Upper lobe of left lung (tissue), 6 donors: ENCODE measurements around the gene SLC9A9. TPM values are rescaled to one million over a fixed set of nuclear protein-coding genes. Genes with fewer than 3 reads are reported as not detected.

ENCODE experiments used
- ATAC-seq, 2 donors: fragments of 200-7000 bp; cut with Tn5 transposase; one replicate each; pipeline ENCODE4 v1.9.1; 2022; ENCODE audit warnings: mild to moderate bottlenecking in 2 of 2, moderate library complexity in 2 of 2; ENCODE audit not compliant: low FRiP score in 2 of 2
- DNase-seq, 2 donors: peaks; one replicate each; pipeline ENCODE4 v3.0.0-alpha.2; 2019 to 2020
- H3K27ac ChIP-seq, 4 donors: fragments of 200-600 bp; sonication (generic); one replicate each; pipeline ENCODE4 v1.5.1; 2016 to 2019
- H3K27me3 ChIP-seq, 4 donors: fragments of 200-600 bp; sonication (generic); one replicate each; pipeline ENCODE4 v1.5.1; 2017 to 2019
- H3K36me3 ChIP-seq, 4 donors: fragments of 200-600 bp; sonication (generic); one replicate each; pipeline ENCODE4 v1.5.1; 2016 to 2019
- H3K4me1 ChIP-seq, 4 donors: fragments of 200-600 bp; sonication (generic); one replicate each; pipeline ENCODE4 v1.5.1; 2018 to 2019
- H3K4me3 ChIP-seq, 4 donors: fragments of 200-600 bp; sonication (generic); one replicate each; pipeline ENCODE4 v1.5.1; 2017 to 2019; ENCODE audit warnings: mild to moderate bottlenecking in 2 of 4, moderate library complexity in 1 of 4
- H3K9me3 ChIP-seq, 4 donors: fragments of 200-600 bp; sonication (generic); one replicate each; pipeline ENCODE4 v1.5.1; 2018 to 2019
- EP300 ChIP-seq, 4 donors: sonication (generic); formaldehyde crosslinking; IDR thresholded peaks; one replicate each; pipeline ENCODE4 v1.5.1; 2017; ENCODE audit warnings: antibody characterized with exemption in 4 of 4, control low read depth in 2 of 4
- POLR2A ChIP-seq, 4 donors: fragments of 450-650 bp; IDR thresholded peaks; one replicate each; pipeline ENCODE4 v1.5.1; 2016 to 2017; ENCODE audit warnings: antibody characterized with exemption in 4 of 4, mild to moderate bottlenecking in 2 of 4
- POLR2AphosphoS5 ChIP-seq, 2 donors: sonication (generic); formaldehyde crosslinking; IDR thresholded peaks; one replicate each; pipeline ENCODE4 v1.5.1; 2017; ENCODE audit warnings: antibody characterized with exemption in 2 of 2
- whole genome bisulfite sequencing, 2 donors: methylation state at CpG; one replicate each; pipeline ENCODE4 v1.1.5; 2017 to 2018; 5-methylcytosine and 5-hydroxymethylcytosine counted together
- total RNA-seq, 6 donors: library from RNA; depleted of rRNA in 4 of 6; stranded (reverse); fragments of >200 nt in 4 of 6; gene quantifications; one replicate each; pipeline versions ENCODE4 v1.1.0 to v1.2.1, GENCODE V29; 2016 to 2021
- TF ChIP-seq, protein P1 (sequence below), 6 experiments: fragments of 450-650 bp in 4 of 6; fragments of 200-600 bp in 2 of 6; sonication (generic) in 2 of 6; IDR thresholded peaks; one replicate each; pipeline ENCODE4 v1.5.1; 2016 to 2019; ENCODE audit warnings: antibody characterized with exemption in 6 of 6
- donor health status: DM: no; HTN: no; CAD: no; lungs with moderate emphysema.
- donor health status: DM: no; HTN: yes; CAD: no; lungs with severe emphysema.

SLC9A9 gene
- total RNA-seq, 6 donors from 2014 or later = 4.2 to 20.4 (median 8.7) TPM

DNA sequence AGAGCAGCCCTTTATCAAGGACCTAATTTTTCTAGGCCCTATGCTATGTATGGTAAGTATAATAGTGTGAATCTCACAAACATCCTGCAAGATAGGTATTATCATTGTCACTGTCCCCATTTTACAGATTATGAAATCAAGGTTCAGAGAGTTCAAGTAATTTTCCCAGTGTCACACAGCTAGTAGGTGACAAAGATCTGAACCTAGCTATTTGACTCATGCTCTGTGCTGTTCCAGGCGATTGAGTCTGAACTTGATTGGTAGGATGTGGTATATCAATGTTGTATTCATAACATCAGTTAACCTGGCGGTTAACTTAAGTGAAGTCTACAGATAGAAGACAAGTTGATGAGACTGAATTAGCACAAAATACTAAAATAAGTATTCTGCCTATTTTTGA is 498.8 kb downstream of the SLC9A9 start:
- TF ChIP-seq, protein P1, sequence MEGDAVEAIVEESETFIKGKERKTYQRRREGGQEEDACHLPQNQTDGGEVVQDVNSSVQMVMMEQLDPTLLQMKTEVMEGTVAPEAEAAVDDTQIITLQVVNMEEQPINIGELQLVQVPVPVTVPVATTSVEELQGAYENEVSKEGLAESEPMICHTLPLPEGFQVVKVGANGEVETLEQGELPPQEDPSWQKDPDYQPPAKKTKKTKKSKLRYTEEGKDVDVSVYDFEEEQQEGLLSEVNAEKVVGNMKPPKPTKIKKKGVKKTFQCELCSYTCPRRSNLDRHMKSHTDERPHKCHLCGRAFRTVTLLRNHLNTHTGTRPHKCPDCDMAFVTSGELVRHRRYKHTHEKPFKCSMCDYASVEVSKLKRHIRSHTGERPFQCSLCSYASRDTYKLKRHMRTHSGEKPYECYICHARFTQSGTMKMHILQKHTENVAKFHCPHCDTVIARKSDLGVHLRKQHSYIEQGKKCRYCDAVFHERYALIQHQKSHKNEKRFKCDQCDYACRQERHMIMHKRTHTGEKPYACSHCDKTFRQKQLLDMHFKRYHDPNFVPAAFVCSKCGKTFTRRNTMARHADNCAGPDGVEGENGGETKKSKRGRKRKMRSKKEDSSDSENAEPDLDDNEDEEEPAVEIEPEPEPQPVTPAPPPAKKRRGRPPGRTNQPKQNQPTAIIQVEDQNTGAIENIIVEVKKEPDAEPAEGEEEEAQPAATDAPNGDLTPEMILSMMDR (IDR thresholded peaks at IDR 0.05) = no peak
- TF ChIP-seq POLR2A (IDR thresholded peaks at IDR 0.05) (no peak), POLR2AphosphoS5 (IDR thresholded peaks at IDR 0.05) (no peak), EP300 (IDR thresholded peaks at IDR 0.05) (no peak)
- no peak overlapping the region for H3K27ac ChIP-seq
- DNase-seq (no peak), ATAC-seq (no peak)
- 86 to 87% methylated on average over 2 of the region's 2 CpGs for WGBS, 2 donors
- H3K27me3 ChIP-seq = no peaks in the 10 kb centered on the region
- H3K4me1 ChIP-seq = peaks cover 0 to 5% (median 2%) of the 10 kb centered on the region in 4 donors
- H3K9me3 ChIP-seq = no peaks in the 10 kb centered on the region
- no peak overlapping the region for H3K4me3 ChIP-seq
- no peaks in the 10 kb centered on the region for H3K36me3 ChIP-seq

GRCh38 chr3:143348486-143349327 is 499.6 kb downstream of the SLC9A9 start:
- Histone ChIP-seq H3K27ac (no peak overlapping the region), H3K4me1 (peaks cover 0 to 5% (median 2%) of the 10 kb centered on the region in 4 donors), H3K36me3 (no peaks in the 10 kb centered on the region), H3K4me3 (no peak overlapping the region), H3K27me3 (no peaks in the 10 kb centered on the region), H3K9me3 (no peaks in the 10 kb centered on the region)
- DNase-seq (no peak), ATAC-seq (no peak)
- TF ChIP-seq POLR2A (IDR thresholded peaks at IDR 0.05) (no peak), POLR2AphosphoS5 (IDR thresholded peaks at IDR 0.05) (no peak), EP300 (IDR thresholded peaks at IDR 0.05) (no peak)
- TF ChIP-seq, protein P1 (IDR thresholded peaks at IDR 0.05) = no peak
- WGBS, 2 donors = 69 to 76% methylated on average over 5 of the region's 5 CpGs

DNA sequence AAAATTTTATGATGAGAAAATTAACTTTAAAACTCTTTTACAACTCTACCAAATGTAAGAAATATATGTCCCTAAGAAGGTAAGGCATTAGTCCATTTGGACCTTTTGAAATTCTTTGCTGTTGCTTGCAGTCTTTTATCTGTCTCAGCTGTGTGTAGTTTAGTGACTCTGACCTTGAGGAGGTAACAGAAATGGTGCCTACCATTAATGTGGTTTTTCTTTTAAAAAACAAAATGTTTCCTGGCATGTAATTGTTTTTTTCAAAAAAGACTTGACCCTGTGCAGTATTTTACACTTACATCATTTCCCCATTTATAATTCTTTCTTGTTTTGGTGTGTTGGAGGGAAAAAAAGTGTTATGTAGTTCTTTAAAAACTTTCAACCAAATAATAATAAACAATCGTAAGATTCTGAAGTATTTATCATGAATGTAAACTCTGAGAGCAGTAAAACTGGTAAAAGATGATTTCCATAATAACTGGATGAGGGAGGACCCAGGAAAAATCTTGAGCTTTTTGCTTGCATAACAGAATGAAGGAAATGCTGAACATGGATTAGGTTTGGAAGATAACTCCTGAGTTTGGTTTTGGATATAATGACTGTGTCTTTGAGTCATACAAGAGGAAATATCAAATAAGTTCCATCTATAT is 503.6 kb downstream of the SLC9A9 start:
- Histone ChIP-seq H3K27me3 (no peaks in the 10 kb centered on the region), H3K27ac (no peak overlapping the region), H3K4me3 (no peak overlapping the region), H3K36me3 (no peaks in the 10 kb centered on the region), H3K9me3 (no peaks in the 10 kb centered on the region), H3K4me1 (no peaks in the 10 kb centered on the region)
- WGBS, 2 donors = 68 to 76% methylated on average over 1 of the region's 1 CpG
- TF ChIP-seq POLR2A (IDR thresholded peaks at IDR 0.05) = no peak
- no peak for TF ChIP-seq POLR2AphosphoS5 (IDR thresholded peaks at IDR 0.05)
- TF ChIP-seq, protein P1 (IDR thresholded peaks at IDR 0.05) = no peak
- no peak for TF ChIP-seq EP300 (IDR thresholded peaks at IDR 0.05)
- DNase-seq = no peak
- no peak for ATAC-seq

- Histone ChIP-seq H3K36me3 (no peaks in the 10 kb centered on the region), H3K4me1 (no peaks in the 10 kb centered on the region), H3K9me3 (no peaks in the 10 kb centered on the region), H3K27ac (no peak overlapping the region), H3K4me3 (no peak overlapping the region), H3K27me3 (no peaks in the 10 kb centered on the region)
- DNase-seq (no peak), ATAC-seq (no peak)
- 72 to 78% methylated on average over 1 of the region's 1 CpG for WGBS, 2 donors
- TF ChIP-seq POLR2A (IDR thresholded peaks at IDR 0.05) = no peak
Measured at GRCh38 chr3:143343944-143344343, 504.3 kb downstream of the SLC9A9 start.

DNA sequence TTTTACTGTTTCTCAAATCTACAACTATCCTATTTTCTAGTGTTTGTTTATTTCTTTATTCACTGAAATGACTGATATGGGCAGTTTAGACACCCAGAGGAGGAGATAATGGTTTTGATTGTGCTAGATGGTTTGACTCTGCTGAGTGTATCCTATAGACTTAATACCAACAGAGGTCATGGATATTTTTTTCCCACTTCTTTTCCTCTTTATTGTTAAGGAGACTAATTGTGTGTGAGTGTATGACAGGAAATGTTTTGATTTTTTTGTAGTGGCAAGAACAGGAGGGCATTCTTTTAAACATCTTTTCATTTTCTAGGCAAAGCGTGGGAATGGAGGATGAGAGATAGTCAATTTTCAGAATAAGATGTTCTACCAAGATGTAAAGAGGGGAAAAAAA is 505.2 kb downstream of the SLC9A9 start:
- DNase-seq (no peak), ATAC-seq (no peak)
- H3K36me3 ChIP-seq = no peaks in the 10 kb centered on the region
- WGBS, 2 donors = 88 to 96% methylated on average over 1 of the region's 1 CpG
- TF ChIP-seq POLR2AphosphoS5 (IDR thresholded peaks at IDR 0.05) = no peak
- TF ChIP-seq EP300 (IDR thresholded peaks at IDR 0.05) = no peak
- TF ChIP-seq POLR2A (IDR thresholded peaks at IDR 0.05) = no peak
- TF ChIP-seq, protein P1 (IDR thresholded peaks at IDR 0.05) = no peak
- no peak overlapping the region for H3K4me3 ChIP-seq
- no peak overlapping the region for H3K27ac ChIP-seq
- H3K4me1 ChIP-seq = no peaks in the 10 kb centered on the region
- H3K27me3 ChIP-seq = no peaks in the 10 kb centered on the region
- H3K9me3 ChIP-seq = no peaks in the 10 kb centered on the region
